ENCODE results near the gene DOP1A. TPM values are rescaled to one million over a fixed set of nuclear protein-coding genes. Genes with fewer than 3 reads are reported as not detected.
"Not testable (repeated sequence)": the region's sequence is repeated elsewhere in the genome, so short reads cannot be mapped to it uniquely, and the experiment has no call there.

The DOP1A gene
- total RNA-seq, 2 experiments from 2014 or later, result 5.4 to 7.3 TPM

DNA sequence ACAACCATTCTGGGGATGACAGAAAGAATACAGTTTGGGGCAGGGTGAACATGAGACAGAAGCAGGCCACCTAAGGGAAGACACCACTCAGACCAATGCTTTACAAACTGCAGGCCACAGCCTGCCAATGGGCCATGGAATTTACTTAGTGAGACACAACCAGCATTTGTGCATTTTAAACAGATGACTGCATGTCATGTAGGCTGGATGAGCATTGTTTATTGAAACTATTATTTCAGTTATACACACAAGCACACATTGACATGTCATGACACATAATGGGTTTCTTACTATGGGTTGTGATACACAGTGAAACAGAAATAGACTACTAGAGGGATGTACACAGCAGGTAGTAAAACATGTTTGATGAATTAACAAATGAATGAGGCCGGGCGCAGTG is 117.6 kb downstream of the DOP1A start:
- Mint-ChIP-seq H3K9me3 (ENCODE audit: low read depth) (no peaks in the 10 kb centered on the region), H3K27me3 (no peaks in the 10 kb centered on the region), H3K36me3 (ENCODE audit: low read depth) (peaks cover 50% of the 10 kb centered on the region), H3K4me1 (peaks cover 10% of the 10 kb centered on the region), H3K4me3 (no peak overlapping the region), H3K27ac (no peak overlapping the region)
- intact Hi-C loops (cut with DNase I, micrococcal nuclease), result no loop called here
- no peak for ATAC-seq
- POLR2A ChIA-PET, result no interaction called here
- DNase-seq, result no peak
- CTCF ChIA-PET, result interaction anchor here (0.8 to 7.0 kb wide), 3 partner anchors 30 to 119 kb away, joined by 3 to 33 read pairs (median 3); partner anchors contain the start of genes DOP1A and UBE3D

- Mint-ChIP-seq H3K4me1 (peaks cover 24% of the 10 kb centered on the region), H3K27ac (no peak overlapping the region), H3K9me3 (ENCODE audit: low read depth) (no peaks in the 10 kb centered on the region), H3K27me3 (no peaks in the 10 kb centered on the region), H3K4me3 (no peak overlapping the region), H3K36me3 (ENCODE audit: low read depth) (peaks cover 39% of the 10 kb centered on the region)
- ATAC-seq (no peak), DNase-seq (no peak)
- intact Hi-C loops (cut with DNase I, micrococcal nuclease), result no loop called here
- ChIA-PET CTCF (interaction anchor here (0.6 to 7.0 kb wide), 5 partner anchors 9 to 122 kb away, joined by 4 to 33 read pairs (median 4); partner anchors contain the start of genes DOP1A and UBE3D), POLR2A (interaction anchor here (0.6 kb wide), 3 partner anchors 24 to 979 kb away, joined by 3 read pairs; no protein-coding TSS in a partner anchor)
Measured at GRCh38 chr6:83188501-83188900, 121.0 kb downstream of the DOP1A start.

DNA sequence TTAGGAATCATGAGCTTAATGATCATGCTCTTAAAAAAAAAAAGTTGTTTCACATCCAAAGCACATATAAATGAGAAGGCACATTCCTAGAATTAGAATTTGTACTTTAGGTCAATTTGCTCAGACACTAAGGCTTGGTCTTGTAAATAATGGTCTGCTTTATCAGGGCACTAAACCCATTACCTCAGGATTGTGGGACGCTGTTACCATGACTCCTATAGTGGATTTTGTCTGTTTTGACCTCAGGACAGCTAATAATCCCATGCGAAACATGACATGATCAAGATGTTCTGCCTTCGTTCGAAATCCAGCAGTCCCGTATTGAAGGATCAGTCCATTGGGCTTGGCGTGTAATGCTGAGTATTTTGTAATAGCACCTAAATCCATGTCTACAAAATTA is 123.2 kb downstream of the DOP1A start:
- intact Hi-C loops (cut with DNase I, micrococcal nuclease), result loop anchor here (5.0 to 10.0 kb wide), 2 partner anchors 828 to 946 kb away; partner anchors contain the start of genes IBTK (in 1 of the 2) and TPBG (in 1 of the 2)
- Mint-ChIP-seq H3K9me3 (ENCODE audit: low read depth) (no peaks in the 10 kb centered on the region), H3K27me3 (no peaks in the 10 kb centered on the region), H3K27ac (no peak overlapping the region), H3K36me3 (ENCODE audit: low read depth) (peaks cover 21% of the 10 kb centered on the region), H3K4me3 (no peak overlapping the region), H3K4me1 (peaks cover 30% of the 10 kb centered on the region)
- ChIA-PET CTCF (interaction anchor here (1.6 to 7.0 kb wide), 2 partner anchors 16 to 124 kb away, joined by 10 to 33 read pairs; partner anchors contain the start of genes DOP1A and UBE3D), POLR2A (no interaction called here)
- no peak for ATAC-seq
- no peak for DNase-seq

DNA sequence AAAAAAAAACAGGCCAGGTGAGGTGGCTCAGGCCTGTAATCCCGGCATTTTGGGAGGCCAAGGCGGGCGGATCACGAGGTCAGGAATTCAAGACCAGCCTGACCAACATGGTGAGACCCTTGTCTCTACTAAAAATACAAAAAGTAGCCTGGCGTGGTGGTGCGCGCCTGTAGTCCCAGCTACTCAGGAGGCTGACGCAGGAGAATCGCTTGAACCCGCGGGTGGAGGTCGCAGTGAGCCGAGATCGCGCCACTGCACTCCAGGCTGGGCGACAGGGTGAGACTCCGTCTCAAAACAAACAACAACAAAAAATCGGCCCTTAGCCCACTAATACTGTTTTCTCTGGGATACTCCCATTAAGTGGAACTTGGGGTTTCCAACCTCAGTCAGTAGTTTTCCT is 124.5 kb downstream of the DOP1A start:
- ChIA-PET POLR2A (interaction anchor here (0.7 kb wide), 1 partner anchor 117 kb away, joined by 5 read pairs; no protein-coding TSS in a partner anchor), CTCF (interaction anchor here (4.1 kb wide), 1 partner anchor 126 kb away, joined by 26 read pairs; the partner anchor contains the start of genes DOP1A and UBE3D)
- H3K36me3 Mint-ChIP-seq (ENCODE audit: low read depth), result peaks cover 23% of the 10 kb centered on the region
- H3K9me3 Mint-ChIP-seq (ENCODE audit: low read depth); H3K27ac Mint-ChIP-seq; ATAC-seq; H3K27me3 Mint-ChIP-seq; DNase-seq: not testable (repeated sequence)
- H3K4me1 Mint-ChIP-seq, result peaks cover 34% of the 10 kb centered on the region
- peak overlapping the region; percentile 95 for H3K4me3 Mint-ChIP-seq
- intact Hi-C loops (cut with DNase I, micrococcal nuclease), result loop anchor here (2.0 to 10.0 kb wide), 5 partner anchors 23 to 1439 kb away; partner anchors contain the start of genes CEP162 (in 1 of the 2), IBTK (in 1 of the 2), TENT5A (in 1 of the 2) and TPBG (in 1 of the 2)

GRCh38 chr6:83192456-83192855 is 125.0 kb downstream of the DOP1A start:
- Mint-ChIP-seq H3K9me3 (ENCODE audit: low read depth) (no peaks in the 10 kb centered on the region), H3K27me3 (no peaks in the 10 kb centered on the region), H3K4me1 (peaks cover 34% of the 10 kb centered on the region), H3K36me3 (ENCODE audit: low read depth) (peaks cover 23% of the 10 kb centered on the region), H3K27ac (peak overlapping the region; percentile 94), H3K4me3 (peak overlapping the region; percentile 95)
- CTCF ChIA-PET, result interaction anchor here (4.1 kb wide), 1 partner anchor 126 kb away, joined by 26 read pairs; the partner anchor contains the start of genes DOP1A and UBE3D
- ATAC-seq, result peak; percentile 17
- intact Hi-C loops (cut with DNase I, micrococcal nuclease), result loop anchor here (2.0 to 10.0 kb wide), 5 partner anchors 22 to 1440 kb away; partner anchors contain the start of genes CEP162 (in 1 of the 2), IBTK (in 1 of the 2), TENT5A (in 1 of the 2) and TPBG (in 1 of the 2)
- POLR2A ChIA-PET, result interaction anchor here (0.7 kb wide), 1 partner anchor 117 kb away, joined by 5 read pairs; no protein-coding TSS in a partner anchor
- no peak for DNase-seq

DNA sequence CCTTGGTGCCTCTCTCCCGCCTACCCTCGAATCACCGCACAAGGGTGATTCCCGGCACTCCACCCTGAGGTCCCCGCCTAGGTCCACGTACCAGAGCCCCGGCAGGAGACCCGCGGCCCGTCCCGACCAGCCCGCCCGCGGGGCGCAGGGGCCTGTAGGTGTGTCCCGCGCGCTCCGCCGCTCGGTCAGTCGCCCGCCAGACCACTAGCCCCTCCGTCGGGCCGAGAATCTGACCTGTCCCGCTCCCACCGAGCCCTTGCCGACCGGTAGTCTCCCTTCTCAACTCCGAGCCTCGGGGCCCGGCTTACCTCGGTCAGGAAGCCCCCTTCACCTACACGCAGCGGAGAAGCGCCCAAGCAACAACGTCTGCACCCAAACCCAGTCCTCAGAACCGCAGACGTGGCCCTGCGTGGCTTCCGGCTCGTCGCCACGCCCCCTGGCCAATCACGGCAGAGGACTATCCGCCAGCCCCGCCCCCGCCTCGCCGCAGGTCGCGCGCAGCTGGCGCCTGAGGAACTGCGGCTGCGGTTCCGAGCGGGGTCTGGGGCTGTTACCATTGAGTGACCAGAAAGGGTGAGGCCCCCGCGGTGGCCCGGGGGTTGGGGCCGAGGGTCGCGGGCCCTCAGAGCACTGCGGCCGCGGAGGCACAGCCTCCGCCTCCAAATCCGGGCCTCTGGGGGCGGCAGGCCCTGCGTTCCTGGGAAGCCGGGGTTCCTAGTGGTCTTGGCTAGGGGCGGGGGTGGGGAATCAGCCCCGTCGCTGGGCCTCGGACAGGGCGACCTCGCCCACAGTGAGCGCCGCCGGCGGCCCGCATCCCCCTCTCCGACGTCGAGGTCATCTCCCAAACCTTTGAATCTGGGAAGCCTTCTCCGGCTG is 125.6 kb downstream of the DOP1A start, which contains the start of the genes PGM3 and RWDD2A:
TSS of gene PGM3 (minus strand) at position 395 of the 876 bp plus-strand sequence. CDS start 2,253 bp downstream, outside the sequence.
TSS of gene RWDD2A (plus strand) at position 487 of the 876 bp plus-strand sequence. CDS start 1,095 bp downstream, outside the sequence.
- POLR2A ChIA-PET, result interaction anchor here (0.7 kb wide), 1 partner anchor 899 kb away, joined by 3 read pairs; no protein-coding TSS in a partner anchor
- ATAC-seq (peak; percentile 99), DNase-seq (peak; percentile 93)
- H3K27ac Mint-ChIP-seq, result peak within 1 kb of the TSS; percentile 94
- no peaks in the 10 kb centered on the region for H3K27me3 Mint-ChIP-seq
- H3K4me1 Mint-ChIP-seq, result peaks cover 34% of the 10 kb centered on the region
- CTCF ChIA-PET, result interaction anchor here (0.7 to 4.1 kb wide), 2 partner anchors 127 to 226 kb away, joined by 3 to 26 read pairs; partner anchors contain the start of genes DOP1A and UBE3D
- H3K4me3 Mint-ChIP-seq, result peak within 1 kb of the TSS; percentile 95
- H3K36me3 Mint-ChIP-seq (ENCODE audit: low read depth), result peaks cover 23% of the 10 kb centered on the region
- H3K9me3 Mint-ChIP-seq (ENCODE audit: low read depth), result no peaks in the 10 kb centered on the region
- intact Hi-C loops (cut with DNase I, micrococcal nuclease), result loop anchor here (1.0 to 10.0 kb wide), 9 partner anchors 22 to 1440 kb away; partner anchors contain the start of genes DOP1A (in 2 of the 2), IBTK (in 2 of the 2), CEP162 (in 1 of the 2) and CYB5R4 (in 1 of the 2)

DNA sequence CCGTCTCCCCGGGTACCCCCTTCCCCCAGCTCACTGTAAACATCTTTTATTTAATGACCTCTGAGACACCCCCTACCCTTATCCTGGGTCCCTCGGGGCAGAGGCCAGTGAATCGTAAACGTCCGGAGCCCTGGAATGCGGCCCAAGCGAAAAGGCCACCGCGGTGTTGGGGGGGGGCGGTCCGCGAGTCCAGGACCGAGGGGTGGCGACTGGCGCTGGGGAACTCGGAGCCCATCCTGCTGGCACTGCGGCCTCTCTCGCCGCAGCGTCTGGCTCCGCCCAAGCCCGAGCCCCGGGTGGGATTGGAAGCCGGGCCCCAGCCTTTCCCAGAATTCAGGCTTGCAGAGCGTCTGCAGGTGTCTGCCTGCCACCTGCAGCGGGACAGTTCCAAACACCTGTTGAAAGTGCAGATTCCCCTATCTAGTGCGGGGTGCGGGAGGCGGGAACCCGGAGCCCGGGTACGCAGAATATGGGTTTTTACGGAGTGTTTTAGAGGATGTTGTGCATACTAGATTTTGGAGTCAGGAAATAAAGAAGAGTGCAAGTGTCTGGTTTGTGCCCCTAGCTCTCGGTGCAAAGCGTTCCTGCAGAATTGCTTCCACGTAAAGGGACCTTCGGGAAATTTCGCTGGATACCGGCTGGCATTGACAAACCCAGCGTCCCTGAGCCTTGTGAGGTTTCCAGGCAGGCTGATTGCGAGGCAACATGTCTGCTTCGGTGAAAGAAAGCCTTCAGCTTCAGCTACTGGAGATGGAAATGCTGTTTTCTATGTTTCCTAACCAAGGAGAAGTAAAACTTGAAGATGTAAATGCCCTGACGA is 126.5 kb downstream of the DOP1A start:
- ATAC-seq (no peak), DNase-seq (peak; percentile 28)
- POLR2A ChIA-PET, result interaction anchor here (1.2 kb wide), 1 partner anchor 126 kb away, joined by 3 read pairs; the partner anchor contains the start of gene DOP1A
- CTCF ChIA-PET, result interaction anchor here (0.6 to 4.1 kb wide), 3 partner anchors 128 to 329 kb away, joined by 3 to 26 read pairs (median 3); partner anchors contain the start of genes DOP1A and UBE3D
- Mint-ChIP-seq H3K36me3 (ENCODE audit: low read depth) (peaks cover 19% of the 10 kb centered on the region), H3K27me3 (no peaks in the 10 kb centered on the region), H3K4me3 (peak overlapping the region; percentile 95), H3K9me3 (ENCODE audit: low read depth) (no peaks in the 10 kb centered on the region), H3K27ac (no peak overlapping the region), H3K4me1 (peaks cover 31% of the 10 kb centered on the region)
- intact Hi-C loops (cut with DNase I, micrococcal nuclease), result loop anchor here (1.0 to 10.0 kb wide), 9 partner anchors 21 to 1441 kb away; partner anchors contain the start of genes DOP1A (in 2 of the 2), IBTK (in 2 of the 2), CEP162 (in 1 of the 2) and CYB5R4 (in 1 of the 2)

DNA sequence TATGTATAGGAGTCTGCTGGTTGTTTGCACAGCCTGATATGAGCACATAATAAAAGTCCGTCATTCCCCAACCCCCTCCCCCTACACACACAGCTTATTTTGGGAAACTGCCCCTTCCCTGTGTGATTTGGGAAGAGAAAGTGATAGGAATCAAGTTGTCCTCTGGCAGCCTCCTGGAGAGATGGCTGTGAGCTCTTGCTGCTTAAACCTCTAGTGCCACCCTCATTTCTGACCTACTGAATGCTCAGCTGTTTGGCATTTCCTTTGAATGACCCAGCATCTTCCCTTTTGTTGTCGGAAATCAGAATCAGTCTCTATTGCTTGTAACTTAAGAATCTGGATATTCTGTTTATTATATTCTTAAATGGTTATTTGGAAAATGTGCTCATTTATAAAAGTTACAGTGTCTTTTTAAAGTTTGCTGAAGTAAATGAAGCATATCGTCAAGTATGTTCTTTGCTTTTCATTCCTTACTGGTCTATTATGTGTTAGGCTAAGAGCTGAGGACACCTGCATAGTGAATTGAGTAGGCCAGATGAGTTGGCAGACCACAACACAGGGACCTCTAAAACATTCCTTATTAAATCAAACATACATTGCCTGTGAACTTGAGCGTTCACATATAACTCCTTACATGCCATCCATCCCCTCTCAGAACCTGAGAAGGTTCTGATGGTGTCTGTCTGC is 131.2 kb downstream of the DOP1A start:
- intact Hi-C loops (cut with DNase I, micrococcal nuclease), result loop anchor here in 1 of 2 experiments (10.0 kb wide), 1 partner anchor 954 kb away; the partner anchor contains the start of gene IBTK
- Mint-ChIP-seq H3K36me3 (ENCODE audit: low read depth) (peaks cover 7% of the 10 kb centered on the region), H3K27me3 (no peaks in the 10 kb centered on the region), H3K27ac (no peak overlapping the region), H3K9me3 (ENCODE audit: low read depth) (no peaks in the 10 kb centered on the region), H3K4me1 (peaks cover 10% of the 10 kb centered on the region), H3K4me3 (no peak overlapping the region)
- ChIA-PET CTCF (interaction anchor here (0.8 to 3.2 kb wide), 3 partner anchors 17 to 131 kb away, joined by 3 to 10 read pairs (median 9); partner anchors contain the start of gene DOP1A), POLR2A (no interaction called here)
- ATAC-seq (peak; percentile 12), DNase-seq (no peak)

DNA sequence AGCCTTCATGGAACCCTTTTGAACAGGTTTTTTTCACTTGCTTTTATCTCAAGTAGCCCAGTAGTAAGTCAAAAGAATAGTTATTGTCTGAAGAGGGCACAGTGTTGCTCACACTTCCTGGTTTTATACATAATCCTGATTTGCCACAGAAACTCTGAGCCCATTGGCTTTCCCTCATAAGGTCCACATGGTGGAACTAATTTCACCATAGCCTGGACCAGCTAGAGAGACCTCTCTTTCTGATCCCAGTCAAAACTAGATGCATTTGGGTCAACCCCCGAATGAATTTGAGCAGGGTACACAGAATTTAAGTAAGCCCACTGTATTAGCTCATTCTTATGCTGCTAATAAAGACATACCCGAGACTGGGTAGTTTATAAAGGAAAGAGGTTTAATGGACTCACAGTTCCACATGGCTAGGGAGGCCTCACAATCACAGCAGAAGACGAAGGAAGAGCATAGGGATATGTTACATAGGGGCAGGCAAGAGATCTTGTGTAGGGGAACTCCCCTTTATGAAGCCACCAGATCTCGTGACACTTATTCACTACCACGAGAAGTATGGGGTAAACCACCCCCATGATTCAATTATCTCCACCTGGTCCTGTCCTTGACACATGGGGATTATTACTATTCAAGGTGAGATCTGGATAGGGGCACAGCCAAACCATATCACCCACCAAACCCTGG is 131.8 kb downstream of the DOP1A start:
- ChIA-PET CTCF (no interaction called here), POLR2A (no interaction called here)
- intact Hi-C loops (cut with DNase I, micrococcal nuclease), result loop anchor here in 1 of 2 experiments (10.0 kb wide), 1 partner anchor 955 kb away; the partner anchor contains the start of gene IBTK
- Mint-ChIP-seq H3K27me3 (no peaks in the 10 kb centered on the region), H3K27ac (peak overlapping the region; percentile 12), H3K36me3 (ENCODE audit: low read depth) (peaks cover 7% of the 10 kb centered on the region), H3K4me1 (peaks cover 7% of the 10 kb centered on the region), H3K9me3 (ENCODE audit: low read depth) (no peaks in the 10 kb centered on the region), H3K4me3 (no peak overlapping the region)
- DNase-seq, result no peak
- ATAC-seq, result peak; percentile 61
